ENCODE data around the gene MAGI1. TPM values are rescaled to one million over a fixed set of nuclear protein-coding genes. Genes with fewer than 3 reads are reported as not detected.
"Not testable (repeated sequence)": the region's sequence is repeated elsewhere in the genome, so short reads cannot be mapped to it uniquely, and the experiment has no call there.

Gene MAGI1
- total and polyA plus RNA-seq, 2 donors (not counting 1 experiment from before 2014, with no cell fraction given): 15.7 to 23.7 TPM

GRCh38 chr3:65894126-65894525 is 144.6 kb downstream of the MAGI1 start:
- Histone ChIP-seq H3K4me3 (replicated peaks in 1 of 4; ENCODE audit: control extremely low read depth in 1 of 4, insufficient read depth in 1 of 4, low read depth in 3 of 4, low read length in 4 of 4) (no peak overlapping the region), H3K79me2 (ENCODE audit: control insufficient read depth, insufficient read depth, low read length) (peaks cover 3% of the 10 kb centered on the region), H3K27ac (ENCODE audit: insufficient read depth, low read length) (peak overlapping the region; percentile 23), H4K20me1 (ENCODE audit: control insufficient read depth, extremely low read depth, insufficient read depth, low read length) (no peaks in the 10 kb centered on the region), H3K36me3 (ENCODE audit: control insufficient read depth, insufficient read depth, low read length) (no peaks in the 10 kb centered on the region), H3K4me1 (ENCODE audit: control insufficient read depth, extremely low read depth, insufficient read depth, low read length) (peaks cover 3% of the 10 kb centered on the region), H3K27me3 (ENCODE audit: control insufficient read depth, insufficient read depth, low read length) (no peaks in the 10 kb centered on the region), H3K9ac (ENCODE audit: insufficient read depth, low read length) (no peak overlapping the region), H3K9me3 (ENCODE audit: control insufficient read depth, insufficient read depth, low read depth, low read length) (no peaks in the 10 kb centered on the region), H2AFZ (ENCODE audit: low read length) (no peak overlapping the region), H3K4me2 (ENCODE audit: extremely low read depth, insufficient read depth, low read length) (no peak overlapping the region)
- DNase-seq (ENCODE audit: low read depth in 2 of 2): no peak
- TF ChIP-seq, protein P1, sequence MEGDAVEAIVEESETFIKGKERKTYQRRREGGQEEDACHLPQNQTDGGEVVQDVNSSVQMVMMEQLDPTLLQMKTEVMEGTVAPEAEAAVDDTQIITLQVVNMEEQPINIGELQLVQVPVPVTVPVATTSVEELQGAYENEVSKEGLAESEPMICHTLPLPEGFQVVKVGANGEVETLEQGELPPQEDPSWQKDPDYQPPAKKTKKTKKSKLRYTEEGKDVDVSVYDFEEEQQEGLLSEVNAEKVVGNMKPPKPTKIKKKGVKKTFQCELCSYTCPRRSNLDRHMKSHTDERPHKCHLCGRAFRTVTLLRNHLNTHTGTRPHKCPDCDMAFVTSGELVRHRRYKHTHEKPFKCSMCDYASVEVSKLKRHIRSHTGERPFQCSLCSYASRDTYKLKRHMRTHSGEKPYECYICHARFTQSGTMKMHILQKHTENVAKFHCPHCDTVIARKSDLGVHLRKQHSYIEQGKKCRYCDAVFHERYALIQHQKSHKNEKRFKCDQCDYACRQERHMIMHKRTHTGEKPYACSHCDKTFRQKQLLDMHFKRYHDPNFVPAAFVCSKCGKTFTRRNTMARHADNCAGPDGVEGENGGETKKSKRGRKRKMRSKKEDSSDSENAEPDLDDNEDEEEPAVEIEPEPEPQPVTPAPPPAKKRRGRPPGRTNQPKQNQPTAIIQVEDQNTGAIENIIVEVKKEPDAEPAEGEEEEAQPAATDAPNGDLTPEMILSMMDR (conservative IDR thresholded peaks at IDR 0.05 in 1 of 2, IDR thresholded peaks at IDR 0.05 in 1 of 2; ENCODE audit: low read depth in 1 of 2, low read length in 2 of 2): no peak
- TF ChIP-seq EZH2 (IDR thresholded peaks at IDR 0.05; ENCODE audit: low read length, missing control alignments): no peak

- Histone ChIP-seq H3K9me3 (ENCODE audit: control insufficient read depth, insufficient read depth, low read depth, low read length) (no peaks in the 10 kb centered on the region), H3K4me2 (ENCODE audit: extremely low read depth, insufficient read depth, low read length) (no peak overlapping the region), H3K79me2 (ENCODE audit: control insufficient read depth, insufficient read depth, low read length) (peaks cover 3% of the 10 kb centered on the region), H3K27ac (ENCODE audit: insufficient read depth, low read length) (no peak overlapping the region), H3K9ac (ENCODE audit: insufficient read depth, low read length) (no peak overlapping the region), H3K4me1 (ENCODE audit: control insufficient read depth, extremely low read depth, insufficient read depth, low read length) (peaks cover 3% of the 10 kb centered on the region), H2AFZ (ENCODE audit: low read length) (no peak overlapping the region), H3K36me3 (ENCODE audit: control insufficient read depth, insufficient read depth, low read length) (no peaks in the 10 kb centered on the region), H3K4me3 (replicated peaks in 1 of 4; ENCODE audit: control extremely low read depth in 1 of 4, insufficient read depth in 1 of 4, low read depth in 3 of 4, low read length in 4 of 4) (no peak overlapping the region), H4K20me1 (ENCODE audit: control insufficient read depth, extremely low read depth, insufficient read depth, low read length) (no peaks in the 10 kb centered on the region), H3K27me3 (ENCODE audit: control insufficient read depth, insufficient read depth, low read length) (no peaks in the 10 kb centered on the region)
- TF ChIP-seq, protein P1 (conservative IDR thresholded peaks at IDR 0.05 in 1 of 2, IDR thresholded peaks at IDR 0.05 in 1 of 2; ENCODE audit: low read depth in 1 of 2, low read length in 2 of 2): no peak
- TF ChIP-seq EZH2 (IDR thresholded peaks at IDR 0.05; ENCODE audit: low read length, missing control alignments): no peak
- DNase-seq (ENCODE audit: low read depth in 2 of 2): no peak
These were observed 145.1 kb downstream of the MAGI1 start for GRCh38 chr3:65893631-65894030.

- H3K9ac ChIP-seq (ENCODE audit: insufficient read depth, low read length); DNase-seq (ENCODE audit: low read depth in 2 of 2); H3K79me2 ChIP-seq (ENCODE audit: control insufficient read depth, insufficient read depth, low read length): not testable (repeated sequence)
These were observed 147.2 kb downstream of the MAGI1 start for GRCh38 chr3:65891477-65891876.

More at GRCh38 chr3:65891477-65891876, 147.2 kb downstream of the MAGI1 start:
- not testable (repeated sequence) for H3K27me3 ChIP-seq (ENCODE audit: control insufficient read depth, insufficient read depth, low read length); H3K36me3 ChIP-seq (ENCODE audit: control insufficient read depth, insufficient read depth, low read length); H3K4me1 ChIP-seq (ENCODE audit: control insufficient read depth, extremely low read depth, insufficient read depth, low read length); H3K4me2 ChIP-seq (ENCODE audit: extremely low read depth, insufficient read depth, low read length); H3K4me3 ChIP-seq (replicated peaks in 1 of 4; ENCODE audit: control extremely low read depth in 1 of 4, insufficient read depth in 1 of 4, low read depth in 3 of 4, low read length in 4 of 4); H2AFZ ChIP-seq (ENCODE audit: low read length); H3K9me3 ChIP-seq (ENCODE audit: control insufficient read depth, insufficient read depth, low read depth, low read length); H3K27ac ChIP-seq (ENCODE audit: insufficient read depth, low read length); H4K20me1 ChIP-seq (ENCODE audit: control insufficient read depth, extremely low read depth, insufficient read depth, low read length)
